HFFc6 (cell line): Measurements from ENCODE around the gene SNX8. TPM values are rescaled to one million over a fixed set of nuclear protein-coding genes. Genes with fewer than 3 reads are reported as not detected.

ENCODE experiments used
- DNase-seq: peaks from one replicate; pipeline ENCODE4 v3.0.0-alpha.2; 2018
- H3K27ac Mint-ChIP-seq: 2 replicates; pipeline ENCODE4 v1.8.0; 2020; ENCODE audit warnings: mild to moderate bottlenecking, mixed read lengths
- H3K27me3 Mint-ChIP-seq: 2 replicates; pipeline ENCODE4 v1.8.0; 2021; ENCODE audit warnings: mild to moderate bottlenecking, moderate library complexity, mixed read lengths; ENCODE audit not compliant: insufficient read depth
- H3K36me3 Mint-ChIP-seq: 2 replicates; pipeline ENCODE4 v1.8.0; 2021; ENCODE audit warnings: low read depth, mixed read lengths
- H3K4me1 Mint-ChIP-seq: 2 replicates; pipeline ENCODE4 v1.8.0; 2020; ENCODE audit warnings: low read depth, mixed read lengths
- H3K4me3 Mint-ChIP-seq: 2 replicates; pipeline ENCODE4 v1.8.0; 2020; ENCODE audit warnings: mild to moderate bottlenecking, moderate library complexity, mixed read lengths
- H3K9me3 Mint-ChIP-seq: 2 replicates; pipeline ENCODE4 v1.8.0; 2020; ENCODE audit warnings: mild to moderate bottlenecking, mixed read lengths
- total RNA-seq, 6 experiments: library from RNA; stranded (reverse); fragmentation: NEBNext Ultra II Directional; extraction: Animal tissue kit (Norgen Biotek cat#: 25700); gene quantifications; 2 replicates in 1 of 6; 3 replicates in 5 of 6; pipeline ENCODE4 v1.2.3, GENCODE V29; 2021
- TF ChIP-seq, protein P1 (sequence below): fragments of 200-600 bp; sonication (generic); IDR thresholded peaks from 2 replicates; pipeline ENCODE4 v1.5.0; 2021; ENCODE audit warnings: antibody characterized with exemption, mild to moderate bottlenecking

The SNX8 gene
- total RNA-seq, 6 experiments from 2014 or later, result 44.6 to 67.4 (median 61.9) TPM

DNA sequence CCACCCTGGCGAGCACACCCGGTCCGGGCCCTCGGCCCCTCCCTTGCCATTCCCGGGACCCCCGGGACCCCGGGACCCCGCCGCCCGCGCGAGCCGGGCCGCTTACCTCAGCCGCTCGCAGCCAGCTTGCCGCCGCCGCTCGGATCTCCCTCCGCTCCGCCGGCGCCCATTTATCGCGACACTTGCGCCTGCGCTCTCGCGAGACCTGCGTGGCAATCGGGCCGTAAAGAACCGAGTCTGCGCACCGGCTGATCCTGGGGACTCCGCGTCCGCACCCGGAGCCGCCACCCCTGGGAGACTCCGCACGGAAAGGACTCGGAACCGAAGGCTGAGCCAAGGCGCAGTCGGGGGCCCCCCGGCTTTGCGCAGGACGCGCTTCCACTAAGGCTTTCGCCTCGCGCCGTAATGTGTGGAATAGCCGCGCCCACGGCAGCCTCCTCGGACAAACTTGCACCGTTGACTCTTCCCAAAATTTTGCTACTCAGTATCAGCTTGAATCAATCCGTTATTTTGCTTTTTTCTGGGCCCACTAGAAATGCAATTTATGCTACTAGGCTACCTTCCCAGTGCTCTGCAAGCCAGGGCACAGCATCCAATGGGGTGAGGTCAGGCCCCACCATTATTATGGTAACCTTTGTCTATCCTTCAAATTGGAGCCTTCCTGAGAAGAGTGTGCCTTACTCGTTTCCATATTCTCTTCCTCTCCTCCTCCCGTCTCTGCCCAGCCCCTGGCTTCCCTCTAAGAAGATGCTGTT lies 81.3 kb downstream of the SNX8 start, which contains the start of gene MAD1L1:
Gene MAD1L1, minus strand, starts transcription at position 180 of the 755 bp plus-strand sequence. CDS start 2,812 bp downstream, outside the sequence.
- no peaks in the 10 kb centered on the region for H3K27me3 Mint-ChIP-seq
- TF ChIP-seq, protein P1, sequence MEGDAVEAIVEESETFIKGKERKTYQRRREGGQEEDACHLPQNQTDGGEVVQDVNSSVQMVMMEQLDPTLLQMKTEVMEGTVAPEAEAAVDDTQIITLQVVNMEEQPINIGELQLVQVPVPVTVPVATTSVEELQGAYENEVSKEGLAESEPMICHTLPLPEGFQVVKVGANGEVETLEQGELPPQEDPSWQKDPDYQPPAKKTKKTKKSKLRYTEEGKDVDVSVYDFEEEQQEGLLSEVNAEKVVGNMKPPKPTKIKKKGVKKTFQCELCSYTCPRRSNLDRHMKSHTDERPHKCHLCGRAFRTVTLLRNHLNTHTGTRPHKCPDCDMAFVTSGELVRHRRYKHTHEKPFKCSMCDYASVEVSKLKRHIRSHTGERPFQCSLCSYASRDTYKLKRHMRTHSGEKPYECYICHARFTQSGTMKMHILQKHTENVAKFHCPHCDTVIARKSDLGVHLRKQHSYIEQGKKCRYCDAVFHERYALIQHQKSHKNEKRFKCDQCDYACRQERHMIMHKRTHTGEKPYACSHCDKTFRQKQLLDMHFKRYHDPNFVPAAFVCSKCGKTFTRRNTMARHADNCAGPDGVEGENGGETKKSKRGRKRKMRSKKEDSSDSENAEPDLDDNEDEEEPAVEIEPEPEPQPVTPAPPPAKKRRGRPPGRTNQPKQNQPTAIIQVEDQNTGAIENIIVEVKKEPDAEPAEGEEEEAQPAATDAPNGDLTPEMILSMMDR, result no peak; the same call in 1 of the 2 replicates
- peak; percentile 90 for DNase-seq
- H3K4me3 Mint-ChIP-seq, result peak within 1 kb of the TSS; percentile 90
- no peaks in the 10 kb centered on the region for H3K9me3 Mint-ChIP-seq
- peak within 1 kb of the TSS; percentile 85 for H3K27ac Mint-ChIP-seq
- peaks cover 43% of the 10 kb centered on the region for H3K4me1 Mint-ChIP-seq
- H3K36me3 Mint-ChIP-seq, result peaks cover 15% of the 10 kb centered on the region

DNA sequence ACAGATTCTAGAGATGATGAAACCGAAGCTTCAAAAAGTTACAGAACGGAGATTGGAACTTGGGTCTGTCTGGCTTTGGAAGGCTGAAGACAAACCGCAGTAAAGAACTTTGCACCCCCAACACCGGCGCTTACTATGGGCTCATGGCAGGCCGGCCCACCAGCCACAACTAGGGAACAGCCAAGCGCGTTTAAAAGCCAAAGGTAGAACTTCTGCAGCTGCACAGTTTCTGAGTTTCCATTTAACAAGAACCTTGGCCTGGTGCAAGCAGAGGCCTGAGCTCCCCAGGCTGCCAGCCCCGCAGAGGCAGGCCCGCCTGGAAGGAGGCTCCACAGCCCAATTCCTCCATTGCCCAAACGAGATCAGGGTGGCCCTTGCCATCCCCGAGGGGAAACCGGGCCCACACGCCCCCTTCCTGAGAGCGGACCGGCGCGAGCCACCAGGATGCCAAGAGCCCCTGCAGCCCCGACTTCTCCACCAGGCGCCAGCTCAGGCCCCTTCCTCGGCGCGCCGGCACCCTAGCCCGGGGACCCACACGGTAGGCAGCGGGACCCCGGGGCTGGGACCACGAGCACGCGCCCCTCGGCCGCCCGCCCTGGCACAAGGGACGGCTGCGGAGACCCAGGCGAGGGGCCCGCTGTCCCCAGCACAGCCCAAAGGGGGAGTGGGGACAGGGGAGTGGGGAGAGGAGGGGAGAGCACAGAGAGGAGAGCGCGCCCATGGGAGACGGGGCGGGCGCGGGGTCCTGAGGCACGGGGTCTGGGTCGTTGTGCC lies 82.1 kb downstream of the SNX8 start:
- H3K36me3 Mint-ChIP-seq, result peaks cover 15% of the 10 kb centered on the region
- H3K4me3 Mint-ChIP-seq, result peak overlapping the region; percentile 90
- TF ChIP-seq, protein P1, result peak; percentile 27; the same call in 1 of the 2 replicates
- DNase-seq, result no peak
- peaks cover 43% of the 10 kb centered on the region for H3K4me1 Mint-ChIP-seq
- peak overlapping the region; percentile 63; the same call in 1 of the 2 replicates for H3K27ac Mint-ChIP-seq
- H3K27me3 Mint-ChIP-seq, result no peaks in the 10 kb centered on the region
- H3K9me3 Mint-ChIP-seq, result no peaks in the 10 kb centered on the region

DNA sequence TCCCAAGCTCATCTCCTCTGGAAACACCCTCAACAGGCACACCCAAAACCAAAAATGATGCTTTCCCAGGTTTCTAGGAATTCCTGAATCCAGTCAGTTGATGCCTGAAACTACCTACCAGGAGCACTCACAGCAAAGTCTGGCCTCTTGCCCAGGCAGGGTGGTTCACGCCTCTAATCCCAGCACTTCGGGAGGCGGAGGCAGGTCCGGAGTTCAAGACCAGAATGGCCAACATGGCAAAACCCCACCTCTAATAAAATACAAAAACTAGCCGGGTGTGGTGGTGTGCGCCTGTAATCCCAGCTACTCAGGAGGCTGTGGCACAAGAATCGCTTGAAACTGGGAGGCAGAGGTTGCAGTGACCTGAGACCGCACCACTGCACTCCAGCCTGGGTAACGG lies 83.4 kb downstream of the SNX8 start:
- Mint-ChIP-seq H3K4me3 (0 out of 2 replicates have a peak overlapping the region, but pooled peaks have one; percentile 2), H3K36me3 (peaks cover 18% of the 10 kb centered on the region), H3K27ac (no peak overlapping the region), H3K9me3 (no peaks in the 10 kb centered on the region), H3K27me3 (no peaks in the 10 kb centered on the region), H3K4me1 (peaks cover 43% of the 10 kb centered on the region)
- DNase-seq, result no peak
- TF ChIP-seq, protein P1, result no peak

DNA sequence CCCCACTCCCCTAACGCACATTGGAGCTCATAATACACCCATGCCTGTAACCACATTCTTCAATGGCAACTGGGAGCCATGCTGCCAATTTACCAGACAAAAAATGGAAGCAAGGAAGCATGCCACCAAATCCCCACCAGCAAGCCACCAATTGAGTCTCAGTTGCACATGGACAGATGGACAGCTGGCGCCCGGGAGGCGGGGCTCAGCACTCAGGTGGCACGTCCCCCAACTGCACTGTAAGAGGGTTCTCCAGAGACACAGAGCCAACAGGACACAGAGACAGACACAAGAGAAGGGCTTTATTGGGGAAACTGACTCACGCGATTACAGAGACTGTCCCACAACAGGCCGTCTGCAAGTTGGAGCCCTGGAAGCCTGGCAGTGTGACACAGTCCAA lies 84.0 kb downstream of the SNX8 start:
- Mint-ChIP-seq H3K4me3 (0 out of 2 replicates have a peak overlapping the region, but pooled peaks have one; percentile 2), H3K9me3 (no peaks in the 10 kb centered on the region), H3K4me1 (peaks cover 39% of the 10 kb centered on the region), H3K27ac (no peak overlapping the region), H3K27me3 (peaks cover 2% of the 10 kb centered on the region; the same call in 1 of the 2 replicates), H3K36me3 (peaks cover 21% of the 10 kb centered on the region)
- TF ChIP-seq, protein P1, result no peak
- no peak for DNase-seq

DNA sequence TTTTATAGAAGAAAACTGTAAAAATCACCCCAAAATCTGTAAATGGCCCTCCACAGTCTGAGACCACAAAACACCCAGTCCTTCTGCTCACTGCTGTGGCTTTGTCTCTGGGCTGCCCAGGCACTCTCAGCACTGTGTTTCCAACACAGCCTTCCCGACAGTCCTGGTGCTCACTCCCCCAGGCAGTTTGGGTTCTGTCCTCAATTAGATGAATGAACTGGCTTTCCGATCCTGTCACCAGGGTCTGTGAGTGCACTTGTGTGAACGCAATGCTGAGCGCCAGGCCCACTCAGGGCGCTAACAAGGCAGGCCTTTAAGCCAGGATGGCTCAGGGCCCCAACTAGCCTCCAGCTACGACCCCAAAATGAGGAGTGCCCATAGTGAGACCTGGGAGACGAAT lies 84.8 kb downstream of the SNX8 start:
- H3K27ac Mint-ChIP-seq, result no peak overlapping the region
- no peaks in the 10 kb centered on the region for H3K9me3 Mint-ChIP-seq
- no peak for DNase-seq

More for the DNA sequence above, 84.8 kb downstream of the SNX8 start:
- H3K36me3 Mint-ChIP-seq, result peaks cover 14% of the 10 kb centered on the region; the same call in 1 of the 2 replicates
- no peak overlapping the region for H3K4me3 Mint-ChIP-seq
- H3K27me3 Mint-ChIP-seq, result peaks cover 2% of the 10 kb centered on the region; the same call in 1 of the 2 replicates
- H3K4me1 Mint-ChIP-seq, result peaks cover 32% of the 10 kb centered on the region
- TF ChIP-seq, protein P1, result no peak
